OCI-LY3 (cell line): Measurements from ENCODE around the gene RPL18A.
A peak's percentile ranks its signal among the peaks of the same experiment; 100 is the strongest.

ENCODE experiments used
- H2AFZ ChIP-seq: fragments of 200-600, 300-600 bp; shearing (Covaris generic); 2 replicates; pipeline ENCODE4 v1.6.0; 2014; ENCODE audit warnings: antibody characterized with exemption, low read depth, low read length
- H3K27ac ChIP-seq: fragments of 200-600, 300-600 bp; sonication (generic); 2 replicates; pipeline ENCODE4 v1.5.1; 2014; ENCODE audit warnings: mild to moderate bottlenecking, low read length, moderate library complexity, mixed read lengths
- H3K27me3 ChIP-seq: fragments of 200-600, 300-600 bp; sonication (generic); 2 replicates; pipeline ENCODE4 v1.6.1; 2014; ENCODE audit warnings: low read depth, low read length, mixed read lengths
- H3K36me3 ChIP-seq: fragments of 200-600, 300-600 bp; sonication (generic); replicated peaks from 2 replicates; pipeline ENCODE3; 2014; ENCODE audit warnings: low read depth, low read length, mixed read lengths
- H3K4me1 ChIP-seq: fragments of 300-600, 200-600 bp; sonication (generic); 2 replicates; pipeline ENCODE4 v1.6.1; 2014; ENCODE audit warnings: low read length, mixed read lengths
- H3K4me2 ChIP-seq: fragments of 200-600, 300-600 bp; sonication (generic); 2 replicates; pipeline ENCODE4 v1.6.1; 2014; ENCODE audit warnings: low read length, mixed read lengths
- H3K4me3 ChIP-seq: fragments of 300-600, 200-600 bp; sonication (generic); 2 replicates; pipeline ENCODE4 v1.5.1; 2014; ENCODE audit warnings: antibody characterized with exemption, mild to moderate bottlenecking, low read length, moderate library complexity
- H3K79me2 ChIP-seq: fragments of 300-600, 200-600 bp; shearing (Covaris generic); 2 replicates; pipeline ENCODE4 v1.6.1; 2014; ENCODE audit warnings: mild to moderate bottlenecking, low read length, mixed read lengths
- H3K9ac ChIP-seq: fragments of 300-600, 200-600 bp; shearing (Covaris generic); 2 replicates; pipeline ENCODE4 v1.6.0; 2014; ENCODE audit warnings: mild to moderate bottlenecking, low read length, moderate library complexity
- H3K9me3 ChIP-seq: fragments of 200-600, 300-600 bp; shearing (Covaris generic); 2 replicates; pipeline ENCODE4 v1.6.1; 2014; ENCODE audit warnings: low read length, mixed read lengths; ENCODE audit not compliant: insufficient read depth
- H4K20me1 ChIP-seq: fragments of 200-600, 300-600 bp; sonication (generic); 2 replicates; pipeline ENCODE4 v1.6.1; 2016; ENCODE audit warnings: low read length, mixed read lengths; ENCODE audit not compliant: insufficient read depth
- CTCF ChIP-seq: fragments of 200-600, 300-600 bp; sonication (generic); IDR thresholded peaks from 2 replicates; pipeline ENCODE4 v1.5.1; 2014; ENCODE audit warnings: antibody characterized with exemption, low read length, low read depth
- EZH2phosphoT487 ChIP-seq: fragments of 200-600 bp; shearing (Covaris generic); IDR thresholded peaks from 2 replicates; pipeline ENCODE4 v1.6.1; 2018; ENCODE audit warnings: antibody characterized with exemption, mixed run types, low read depth

The RPL18A gene

GRCh38 chr19:17847538-17848366 is 12.0 kb upstream of the RPL18A start, which contains the start of gene JAK3:
JAK3 (minus strand) TSS chr19:17847982; CDS start chr19:17844417, 3,565 bp downstream.
- Histone ChIP-seq H3K79me2 (peaks cover 37% of the 10 kb centered on the region), H3K9ac (peak within 1 kb of the TSS; percentile 91), H4K20me1 (peaks cover 7% of the 10 kb centered on the region; the same call in 1 of the 2 replicates), H3K27ac (peak within 1 kb of the TSS; percentile 85), H2AFZ (peak within 1 kb of the TSS; percentile 32; the same call in 1 of the 2 replicates), H3K36me3 (peaks cover 21% of the 10 kb centered on the region), H3K4me1 (peaks cover 37% of the 10 kb centered on the region), H3K4me3 (peak within 1 kb of the TSS; percentile 80), H3K27me3 (no peaks in the 10 kb centered on the region), H3K9me3 (no peaks in the 10 kb centered on the region), H3K4me2 (peak within 1 kb of the TSS; percentile 97)
- TF ChIP-seq EZH2phosphoT487: no peak

GRCh38 chr19:17848595-17849292 is 11.0 kb upstream of the RPL18A start:
- Histone ChIP-seq H3K27me3 (no peaks in the 10 kb centered on the region), H3K36me3 (peaks cover 11% of the 10 kb centered on the region), H3K27ac (peak overlapping the region; percentile 85), H3K4me2 (peak overlapping the region; percentile 97), H3K79me2 (peaks cover 34% of the 10 kb centered on the region), H2AFZ (no peak overlapping the region), H3K9me3 (no peaks in the 10 kb centered on the region), H3K4me1 (peaks cover 37% of the 10 kb centered on the region), H3K4me3 (peak overlapping the region; percentile 80; the same call in 1 of the 2 replicates), H3K9ac (peak overlapping the region; percentile 91; the same call in 1 of the 2 replicates), H4K20me1 (no peaks in the 10 kb centered on the region)
- TF ChIP-seq CTCF (no peak), EZH2phosphoT487 (no peak)

- no peak overlapping the region for H3K9ac ChIP-seq
Measured at GRCh38 chr19:17854061-17854460, 5.6 kb upstream of the RPL18A start.

More at GRCh38 chr19:17854061-17854460, 5.6 kb upstream of the RPL18A start:
- no peak for TF ChIP-seq CTCF
- TF ChIP-seq EZH2phosphoT487: no peak
- Histone ChIP-seq H4K20me1 (no peaks in the 10 kb centered on the region), H3K36me3 (no peaks in the 10 kb centered on the region), H3K27me3 (no peaks in the 10 kb centered on the region), H2AFZ (no peak overlapping the region), H3K79me2 (peaks cover 1% of the 10 kb centered on the region; the same call in 1 of the 2 replicates), H3K27ac (no peak overlapping the region), H3K4me1 (peaks cover 39% of the 10 kb centered on the region), H3K4me2 (no peak overlapping the region), H3K9me3 (no peaks in the 10 kb centered on the region), H3K4me3 (no peak overlapping the region)
